Osteoblast (primary cell): ENCODE measurements around the gene CCSER1. TPM values are rescaled to one million over a fixed set of nuclear protein-coding genes. Genes with fewer than 3 reads are reported as not detected.

Experiments used
- DNase-seq: peaks from one replicate; pipeline ENCODE4 v3.0.0; 2011; ENCODE audit warnings: low spot score, mixed read lengths; ENCODE audit not compliant: insufficient read length; ENCODE audit errors: missing footprints
- H2AFZ ChIP-seq: 2 replicates; pipeline ENCODE4 v1.6.0; 2011; ENCODE audit warnings: mild to moderate bottlenecking, low read length
- H3K27ac ChIP-seq: 2 replicates; pipeline ENCODE4 v1.5.1; 2011; ENCODE audit warnings: mild to moderate bottlenecking, low read depth, low read length, moderate library complexity
- H3K27me3 ChIP-seq: 2 replicates; pipeline ENCODE4 v1.6.0; 2012; ENCODE audit warnings: mild to moderate bottlenecking, control low read depth, inconsistent platforms, low read length, moderate library complexity; ENCODE audit not compliant: insufficient read depth
- H3K36me3 ChIP-seq: 2 replicates; pipeline ENCODE4 v1.5.1; 2011; ENCODE audit warnings: mild to moderate bottlenecking, low read length, control low read depth, moderate library complexity; ENCODE audit not compliant: insufficient read depth
- H3K4me1 ChIP-seq: 2 replicates; pipeline ENCODE4 v1.5.1; 2011; ENCODE audit warnings: mild to moderate bottlenecking, low read length, control low read depth, moderate library complexity; ENCODE audit not compliant: insufficient read depth
- H3K4me2 ChIP-seq: 2 replicates; pipeline ENCODE4 v1.6.0; 2011; ENCODE audit warnings: mild to moderate bottlenecking, low read length; ENCODE audit not compliant: insufficient read depth
- H3K4me3 ChIP-seq: fragments of 200-600 bp; sonication (generic); 3 replicates; pipeline ENCODE4 v1.5.1; 2012; ENCODE audit warnings: mild to moderate bottlenecking, low read length, inconsistent platforms; ENCODE audit not compliant: insufficient read depth
- H3K79me2 ChIP-seq: 2 replicates; pipeline ENCODE4 v1.6.0; 2012; ENCODE audit warnings: mild to moderate bottlenecking, low read length, control low read depth, inconsistent platforms; ENCODE audit not compliant: insufficient read depth
- H3K9me3 ChIP-seq: 2 replicates; pipeline ENCODE4 v1.5.1; 2011; ENCODE audit warnings: low read depth, low read length, control low read depth
- H4K20me1 ChIP-seq: 2 replicates; pipeline ENCODE4 v1.6.0; 2012; ENCODE audit warnings: mild to moderate bottlenecking, low read length, control low read depth; ENCODE audit not compliant: insufficient read depth
- CTCF ChIP-seq: IDR thresholded peaks from 2 replicates; pipeline ENCODE4 v1.5.1; 2011; ENCODE audit warnings: mild to moderate bottlenecking, low read depth, low read length, moderate library complexity; ENCODE audit errors: extremely low read depth
- total RNA-seq: library from RNA; depleted of rRNA; stranded (reverse); fragments of >200 nt; gene quantifications from 2 replicates; pipeline ENCODE4 v1.2.3, GENCODE V29; 2012

CCSER1 gene
- total RNA-seq, 1 donor: under 0.01 TPM

GRCh38 chr4:90996813-90997212, 869.6 kb downstream of the CCSER1 start:
- Histone ChIP-seq H3K4me1 (no peaks in the 10 kb centered on the region), H3K4me2 (no peak overlapping the region), H3K4me3 (no peak overlapping the region), H4K20me1 (no peaks in the 10 kb centered on the region), H3K27me3 (no peaks in the 10 kb centered on the region), H3K27ac (no peak overlapping the region), H3K79me2 (no peaks in the 10 kb centered on the region), H2AFZ (no peak overlapping the region), H3K36me3 (no peaks in the 10 kb centered on the region), H3K9me3 (no peaks in the 10 kb centered on the region)
- no peak for DNase-seq
- TF ChIP-seq CTCF: no peak

- Histone ChIP-seq H3K9me3 (no peaks in the 10 kb centered on the region), H3K4me2 (no peak overlapping the region), H2AFZ (no peak overlapping the region), H3K4me1 (no peaks in the 10 kb centered on the region), H3K79me2 (no peaks in the 10 kb centered on the region), H3K4me3 (no peak overlapping the region), H3K36me3 (no peaks in the 10 kb centered on the region), H3K27me3 (no peaks in the 10 kb centered on the region), H4K20me1 (no peaks in the 10 kb centered on the region), H3K27ac (no peak overlapping the region)
- TF ChIP-seq CTCF: no peak
- DNase-seq: no peak
Observed at GRCh38 chr4:91015861-91016260, 888.7 kb downstream of the CCSER1 start.

GRCh38 chr4:91019513-91019912, 892.3 kb downstream of the CCSER1 start:
- Histone ChIP-seq H3K27me3 (no peaks in the 10 kb centered on the region), H3K79me2 (no peaks in the 10 kb centered on the region), H3K36me3 (no peaks in the 10 kb centered on the region), H3K4me2 (no peak overlapping the region), H3K27ac (no peak overlapping the region), H3K9me3 (no peaks in the 10 kb centered on the region), H3K4me3 (no peak overlapping the region), H3K4me1 (no peaks in the 10 kb centered on the region), H4K20me1 (no peaks in the 10 kb centered on the region), H2AFZ (no peak overlapping the region)
- no peak for DNase-seq
- no peak for TF ChIP-seq CTCF

GRCh38 chr4:91025241-91026148, 898.3 kb downstream of the CCSER1 start:
- no peak overlapping the region for H3K4me3 ChIP-seq
- H3K79me2 ChIP-seq: no peaks in the 10 kb centered on the region
- TF ChIP-seq CTCF: no peak
- H3K9me3 ChIP-seq: no peaks in the 10 kb centered on the region
- H2AFZ ChIP-seq: no peak overlapping the region
- no peak overlapping the region for H3K27ac ChIP-seq
- H3K36me3 ChIP-seq: no peaks in the 10 kb centered on the region
- no peaks in the 10 kb centered on the region for H3K4me1 ChIP-seq
- no peak overlapping the region for H3K4me2 ChIP-seq
- H3K27me3 ChIP-seq: no peaks in the 10 kb centered on the region
- no peaks in the 10 kb centered on the region for H4K20me1 ChIP-seq
- DNase-seq: no peak
